ENCODE data around the gene THSD4.
A peak's percentile ranks its signal among the peaks of the same experiment; 100 is the strongest.

DNA sequence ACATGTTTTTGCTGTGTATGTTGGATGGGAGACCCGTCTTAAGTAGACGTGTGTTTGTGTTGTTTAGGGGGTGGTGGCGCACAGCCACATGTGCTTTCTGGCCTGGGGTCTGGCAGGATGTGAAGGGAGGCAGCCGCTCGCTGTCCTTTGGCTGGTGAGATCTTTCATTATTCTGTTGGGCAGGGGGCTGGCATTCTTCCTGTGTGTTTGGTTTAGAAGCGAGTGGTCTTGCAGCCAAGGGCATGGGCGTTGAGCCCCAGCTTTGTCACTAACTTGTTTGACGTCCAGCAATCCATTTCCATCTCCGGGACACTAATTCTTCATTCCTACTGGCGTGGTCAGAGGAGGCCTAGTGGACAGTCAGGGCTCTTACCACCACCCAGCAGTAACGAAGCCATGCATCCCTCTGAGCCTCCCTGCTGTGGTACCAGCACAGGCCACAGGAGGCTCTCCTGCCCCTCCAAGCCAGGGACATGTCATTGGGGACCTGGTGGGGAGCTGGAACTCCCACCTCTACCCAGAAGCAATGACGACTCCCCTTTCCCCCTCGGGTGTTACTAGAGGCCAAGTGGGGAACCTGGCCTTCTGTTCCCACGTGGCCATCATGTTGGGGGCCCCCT lies 10.7 kb downstream of the THSD4 start:
- TF ChIP-seq EZH2 (IDR thresholded peaks at IDR 0.05; ENCODE audit: low read length) (no peak), CTCF (optimal IDR thresholded peaks at IDR 0.05 in 1 of 3, IDR thresholded peaks at IDR 0.05 in 1 of 3, conservative IDR thresholded peaks at IDR 0.05 in 1 of 3; ENCODE audit: extremely low read depth in 1 of 3, insufficient read depth in 2 of 3, low read length in 3 of 3) (peak; percentile 41 to 46 (median 42))
